DOHH2 (cell line): ENCODE measurements around the gene WASF2.

Experiments
- CTCF ChIP-seq: fragments of 200-600 bp; sonication (generic); IDR thresholded peaks from one replicate; pipeline ENCODE4 v1.5.1; 2014; ENCODE audit warnings: antibody characterized with exemption, mild to moderate bottlenecking, low read depth, low read length; ENCODE audit not compliant: poor library complexity, severe bottlenecking
- EZH2phosphoT487 ChIP-seq: fragments of 200-600 bp; sonication (generic); IDR thresholded peaks from 2 replicates; pipeline ENCODE4 v1.6.1; 2017; ENCODE audit warnings: borderline replicate concordance, mild to moderate bottlenecking, antibody characterized with exemption, low read length, moderate library complexity, mixed read lengths

GRCh38 chr1:27356277-27356618 is 133.7 kb downstream of the WASF2 start:
- TF ChIP-seq CTCF (no peak), EZH2phosphoT487 (no peak)
